HG03575 (cell line): ENCODE results near the gene TPST2.
"Not testable (repeated sequence)": the region's sequence is repeated elsewhere in the genome, so short reads cannot be mapped to it uniquely, and the experiment has no call there.

Experiments used
- ATAC-seq: cut with Tn5 transposase; IDR thresholded peaks from one replicate; pipeline ENCODE4 v1.9.1; 2021; ENCODE audit not compliant: unreplicated experiment, insufficient number of reproducible peaks, low FRiP score; ENCODE audit errors: extremely low read depth

TPST2 gene

DNA sequence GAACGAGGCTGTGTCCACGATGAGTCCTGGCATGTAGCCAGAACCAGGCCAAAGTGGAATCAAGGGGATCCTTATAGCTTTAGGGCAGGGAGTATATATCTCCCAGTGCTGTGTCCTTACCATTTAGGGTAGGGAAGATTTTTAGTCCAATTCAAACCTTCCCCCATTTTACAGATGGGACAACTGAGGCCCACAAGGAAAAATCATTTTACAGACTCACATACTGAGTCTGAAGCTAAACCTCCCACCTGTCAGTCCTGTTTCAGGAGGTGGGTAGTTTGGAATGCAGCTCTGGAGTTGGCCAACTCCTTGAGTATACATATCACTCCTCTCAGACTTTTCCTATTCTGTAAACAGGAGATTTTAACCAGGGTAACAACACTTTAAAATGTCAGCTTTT lies 44.5 kb downstream of the TPST2 start:
- ATAC-seq, result no peak

DNA sequence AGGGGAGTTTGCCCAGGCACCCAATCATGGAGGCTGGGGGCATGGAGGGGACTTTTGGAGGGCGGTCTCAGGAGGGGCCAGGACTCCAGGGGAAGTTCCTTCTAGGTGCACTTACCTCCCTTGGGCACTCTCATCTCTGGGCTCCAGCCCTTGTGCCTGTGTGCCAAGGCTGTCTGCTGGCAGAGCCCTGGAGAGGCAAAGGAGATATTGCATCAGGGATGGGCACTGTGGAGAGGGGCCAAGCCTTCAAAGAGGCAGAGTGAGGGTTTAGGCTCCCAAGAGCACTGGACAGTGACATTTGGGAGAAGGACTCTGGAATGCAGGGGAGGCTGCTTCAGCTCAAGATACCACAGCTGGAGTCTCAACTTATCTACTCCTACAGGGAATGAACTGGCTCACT lies 45.4 kb downstream of the TPST2 start:
- ATAC-seq, result no peak

DNA sequence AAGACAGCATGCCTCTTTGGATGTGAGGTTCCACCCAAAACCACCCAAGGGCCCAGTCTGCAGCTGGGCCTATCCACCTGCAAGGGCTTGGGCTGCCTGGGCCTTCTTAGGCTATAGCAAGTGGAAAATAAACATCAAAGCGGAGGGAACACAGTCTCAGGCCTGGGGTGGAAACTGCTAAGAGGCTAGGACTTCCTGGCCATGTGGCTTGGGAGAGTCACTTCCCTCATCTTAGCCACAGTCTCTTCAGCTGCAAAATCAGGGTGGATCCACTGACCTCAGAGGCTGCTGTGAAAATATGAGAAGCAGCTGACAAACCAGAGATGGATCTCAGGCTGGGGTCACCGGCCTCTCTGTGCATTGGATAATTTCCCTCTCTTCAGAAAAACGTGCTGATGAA lies 47.1 kb downstream of the TPST2 start:
- no peak for ATAC-seq

DNA sequence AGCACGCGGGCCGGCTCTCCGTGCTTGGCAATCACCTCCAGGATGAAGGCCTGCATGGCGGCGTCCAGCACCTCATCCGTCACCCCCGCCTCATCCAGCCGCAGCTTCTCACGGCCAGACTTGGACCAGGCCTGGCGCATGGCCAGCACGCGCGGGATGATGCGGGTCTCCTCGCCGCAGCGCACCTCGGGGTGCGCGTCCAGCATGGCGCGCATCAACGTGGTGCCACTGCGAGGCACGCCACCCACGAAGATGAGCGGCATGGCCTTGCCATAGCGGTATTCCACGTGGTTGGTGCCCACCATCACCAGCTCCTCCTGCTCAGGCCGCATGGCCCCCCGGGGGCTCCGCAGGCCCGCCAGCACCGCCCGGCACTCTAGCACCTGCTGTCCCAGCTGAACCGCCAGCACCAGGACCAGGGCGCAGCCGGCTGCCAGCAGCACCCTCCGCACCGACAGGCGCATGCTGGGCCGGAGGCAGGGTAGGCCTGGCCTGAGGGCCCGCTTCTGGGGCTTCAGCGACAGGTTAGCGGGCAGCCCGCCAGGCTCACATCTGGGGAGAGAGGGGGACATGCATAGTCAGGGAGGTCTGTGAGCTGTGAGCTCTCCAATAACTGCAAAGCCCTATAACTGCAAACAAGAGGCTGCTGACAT lies 48.6 kb downstream of the TPST2 start:
- ATAC-seq, result no peak

DNA sequence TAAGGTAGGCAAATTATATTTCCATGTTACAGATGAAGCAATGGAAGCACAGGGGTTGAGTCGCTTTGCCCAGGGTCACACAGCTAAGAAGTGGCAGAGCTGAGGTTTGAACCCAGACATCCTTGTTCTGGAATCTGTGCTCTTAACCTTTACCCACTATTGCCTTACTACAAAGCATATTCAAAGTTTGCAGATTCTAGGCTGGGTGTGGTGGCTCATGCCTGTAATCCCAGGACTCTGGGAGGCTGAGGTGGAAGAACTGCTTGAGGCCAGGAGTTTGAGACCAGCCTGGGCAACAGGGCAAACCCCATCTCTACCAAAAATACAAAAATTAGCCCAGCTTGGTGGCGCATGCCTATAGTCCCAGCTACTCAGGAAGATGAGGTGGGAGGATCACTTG lies 49.8 kb downstream of the TPST2 start:
- no peak for ATAC-seq

DNA sequence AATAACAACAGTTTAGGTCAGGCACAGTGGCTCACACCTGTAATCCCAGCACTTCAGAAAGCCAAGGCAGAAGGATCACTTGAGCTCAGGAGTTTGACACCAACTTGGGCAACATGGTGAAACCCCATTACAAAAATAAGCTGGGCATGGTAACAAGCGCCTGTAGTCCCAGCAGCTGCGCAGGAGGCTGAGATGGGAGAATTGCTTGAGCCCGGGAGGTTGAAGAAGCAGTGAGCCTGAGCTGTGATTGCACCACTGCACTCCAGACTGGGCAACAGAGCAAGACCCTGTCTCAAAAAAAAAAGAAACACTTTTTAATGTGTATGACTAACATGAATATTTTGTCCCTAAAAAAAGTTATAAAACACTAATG lies 53.2 kb downstream of the TPST2 start:
- ATAC-seq, result no peak

DNA sequence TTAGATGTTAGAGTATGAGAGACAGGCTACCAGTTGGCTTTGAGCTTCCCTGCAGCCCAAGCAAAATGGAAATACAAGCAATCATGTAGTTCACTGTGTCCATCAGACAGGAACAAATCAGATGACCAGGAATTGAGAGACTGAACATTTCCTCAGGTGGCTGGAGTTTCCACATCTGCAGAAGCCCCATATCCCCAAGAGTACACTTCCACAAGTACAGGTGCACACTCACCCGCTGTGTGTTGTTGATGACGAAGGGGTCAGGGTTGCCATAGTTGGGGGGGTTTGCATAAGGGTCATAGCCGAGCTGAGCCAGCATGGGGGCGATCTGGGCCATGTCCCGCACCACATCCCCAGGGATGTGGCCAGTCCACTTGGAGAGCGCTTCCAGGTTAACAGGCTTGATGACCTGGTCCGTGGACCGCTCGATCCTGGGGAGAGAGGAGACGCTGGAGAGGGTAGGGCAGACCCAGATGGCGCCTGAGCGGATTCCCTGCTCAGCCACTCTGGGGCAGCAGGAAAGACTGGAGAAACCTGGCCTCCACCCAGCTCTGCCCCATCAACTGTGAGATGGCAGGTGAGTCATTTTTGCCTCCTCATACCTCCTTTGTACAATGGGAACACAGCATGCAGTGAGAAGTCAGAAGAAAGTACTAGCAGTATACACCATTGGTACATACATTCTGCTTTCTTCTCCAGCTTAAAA lies 53.7 kb downstream of the TPST2 start:
- no peak for ATAC-seq

DNA sequence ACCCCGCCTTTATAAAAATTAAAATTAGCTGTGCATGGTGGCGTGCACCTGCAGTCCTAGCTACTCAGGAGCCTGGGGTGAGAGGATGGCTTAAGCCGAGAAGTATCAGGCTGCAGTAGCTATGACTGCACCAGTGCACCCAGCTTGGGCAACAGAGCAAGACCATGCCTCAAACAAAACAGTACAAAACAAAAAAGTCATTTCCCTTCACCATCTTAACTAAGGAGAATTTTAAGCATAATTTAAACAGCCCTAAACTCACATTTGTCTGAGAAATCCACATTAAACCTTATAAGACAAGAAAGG lies 54.4 kb downstream of the TPST2 start:
- no peak for ATAC-seq

DNA sequence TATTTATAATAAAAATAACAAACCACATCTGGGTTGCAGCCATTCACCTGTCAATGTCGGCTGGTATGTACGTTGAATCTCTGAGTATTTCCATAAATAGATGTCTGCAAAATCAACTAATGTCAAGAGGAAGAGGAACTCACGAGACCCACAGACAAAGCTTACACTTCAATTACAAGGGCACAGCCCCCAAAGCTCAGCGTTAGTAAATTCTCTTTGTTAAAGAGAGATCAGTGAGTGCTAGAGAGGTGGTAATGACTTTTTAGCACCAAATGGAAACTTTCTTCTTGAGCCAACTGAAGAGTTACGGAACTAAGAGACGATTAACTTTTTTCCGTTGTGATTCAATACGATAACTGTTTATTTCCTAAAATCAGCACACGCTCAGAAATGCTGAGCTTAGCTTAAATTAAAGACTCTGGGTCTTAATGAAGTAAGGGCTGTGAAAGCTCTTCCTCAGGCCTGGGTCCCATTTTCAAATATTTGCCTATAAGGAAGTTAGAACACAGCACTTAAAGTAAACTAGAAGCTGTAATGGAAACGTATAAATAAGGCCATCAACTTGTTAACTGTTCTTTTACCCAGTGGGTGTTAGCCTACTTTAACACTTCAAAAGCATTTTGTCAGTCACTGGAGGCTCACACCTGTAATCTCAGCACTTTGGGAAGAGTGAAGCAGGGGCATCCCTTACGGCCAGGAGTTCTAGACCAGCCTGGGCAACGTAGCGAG lies 54.9 kb downstream of the TPST2 start:
- ATAC-seq, result no peak

DNA sequence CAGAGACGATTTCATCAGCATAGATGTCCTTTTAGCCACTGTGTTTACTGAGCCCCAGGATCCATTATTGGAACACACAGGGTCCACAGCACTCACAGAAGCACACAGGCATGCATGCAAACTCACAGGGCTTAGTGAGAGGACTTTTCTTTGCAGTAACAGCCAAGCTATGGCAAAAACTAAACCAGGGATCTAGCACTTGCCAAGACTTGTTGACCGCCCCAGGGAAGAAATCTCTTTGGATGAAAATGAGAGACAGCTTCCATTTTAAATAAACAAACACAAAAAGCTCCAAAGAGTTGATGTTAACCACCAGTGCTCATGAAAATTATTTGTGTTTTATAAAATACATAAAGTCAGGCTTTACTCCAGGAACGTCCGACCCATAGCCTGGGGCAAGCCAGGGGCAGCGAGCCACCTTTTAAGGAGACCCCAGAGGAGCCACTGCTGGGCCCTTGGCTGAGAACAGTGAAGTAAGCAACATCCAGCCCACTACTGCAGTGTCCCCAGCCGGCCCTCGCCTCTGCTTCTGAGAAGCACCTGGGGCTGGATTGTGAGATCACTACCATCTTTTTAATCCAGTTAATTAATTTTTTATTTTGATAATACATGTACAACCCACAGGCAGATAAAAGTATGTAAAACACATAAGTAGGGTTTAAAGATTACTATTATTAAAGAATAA lies 55.6 kb downstream of the TPST2 start:
- ATAC-seq, result no peak

DNA sequence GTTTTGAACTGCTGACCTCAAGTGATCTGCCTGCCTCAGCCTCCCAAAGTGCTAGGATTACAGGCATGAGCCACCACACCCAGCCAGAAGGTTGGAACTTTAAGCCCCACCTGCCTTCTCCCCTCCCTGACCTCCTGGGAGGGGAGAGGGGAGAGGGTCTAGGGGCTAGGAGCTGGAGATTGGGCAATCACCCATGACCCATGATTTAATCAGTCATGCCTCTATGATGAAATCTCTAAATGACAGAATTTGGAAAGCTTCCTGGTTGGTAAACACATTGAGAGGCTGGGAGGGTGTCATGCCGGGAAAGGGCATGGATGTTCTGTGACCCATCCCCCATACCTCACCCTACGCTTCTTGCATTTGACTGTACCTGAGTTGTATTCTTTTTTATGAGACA lies 60.6 kb downstream of the TPST2 start:
- no peak for ATAC-seq

DNA sequence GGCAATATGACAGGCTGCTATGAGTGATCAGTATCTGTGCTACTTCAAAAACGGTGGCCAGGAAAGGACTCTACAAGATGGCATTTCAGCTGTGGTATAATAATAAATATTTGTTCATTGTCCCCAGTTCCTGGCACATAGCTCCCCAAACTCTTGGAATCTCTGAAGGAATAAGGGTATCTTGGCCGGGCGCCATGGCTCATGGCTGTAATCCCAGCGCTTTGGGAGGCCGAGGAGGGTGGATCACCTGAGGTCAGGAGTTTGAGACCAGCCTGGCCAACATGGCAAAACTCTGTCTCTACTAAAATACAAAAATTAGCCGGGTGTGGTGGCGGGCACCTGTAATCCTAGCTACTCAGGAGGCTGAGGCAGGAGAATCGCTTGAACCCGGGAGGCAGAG lies 61.4 kb downstream of the TPST2 start:
- ATAC-seq, result not testable (repeated sequence)

DNA sequence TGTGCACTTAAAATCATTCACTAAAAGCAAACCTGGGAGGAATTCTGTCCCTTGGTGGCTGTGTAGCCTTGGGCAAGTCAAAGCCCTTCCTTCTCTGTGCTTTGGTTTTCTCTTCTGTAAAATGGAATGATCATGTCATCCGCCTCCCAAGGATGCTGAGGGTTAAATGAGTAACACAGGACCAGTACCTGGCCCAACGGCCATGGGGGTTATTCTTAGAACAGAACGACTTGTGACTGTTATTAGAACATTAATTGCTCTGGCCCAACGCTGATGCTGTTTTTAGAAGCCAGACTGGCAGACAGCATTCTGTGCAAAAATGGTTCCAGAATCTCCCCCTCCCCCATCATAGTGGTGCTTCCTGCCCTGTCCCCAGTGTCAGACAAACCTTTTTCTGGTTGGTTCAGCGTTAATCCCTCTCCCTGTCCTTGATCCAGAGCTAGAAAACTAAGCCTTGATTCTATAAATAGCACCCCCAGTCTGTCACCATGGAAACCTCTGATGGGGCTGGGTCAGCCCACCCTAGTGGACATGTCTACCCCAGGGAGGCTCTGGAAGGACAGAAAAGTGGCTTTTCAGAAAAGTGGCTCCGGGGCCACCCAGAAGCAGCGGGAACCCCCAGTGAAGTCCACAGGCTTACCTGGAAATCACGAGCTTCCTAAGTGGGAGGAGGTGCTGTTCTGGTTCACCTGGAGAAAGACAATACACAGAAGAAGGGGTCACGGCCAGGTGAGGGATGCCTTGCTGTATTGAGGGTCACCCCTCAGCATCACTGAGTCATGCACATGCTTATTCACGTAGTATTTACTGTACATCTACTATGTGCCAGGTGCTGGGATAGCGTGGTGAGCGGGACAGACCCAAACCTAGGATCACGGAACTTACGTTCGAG lies 62.1 kb downstream of the TPST2 start:
- no peak for ATAC-seq

DNA sequence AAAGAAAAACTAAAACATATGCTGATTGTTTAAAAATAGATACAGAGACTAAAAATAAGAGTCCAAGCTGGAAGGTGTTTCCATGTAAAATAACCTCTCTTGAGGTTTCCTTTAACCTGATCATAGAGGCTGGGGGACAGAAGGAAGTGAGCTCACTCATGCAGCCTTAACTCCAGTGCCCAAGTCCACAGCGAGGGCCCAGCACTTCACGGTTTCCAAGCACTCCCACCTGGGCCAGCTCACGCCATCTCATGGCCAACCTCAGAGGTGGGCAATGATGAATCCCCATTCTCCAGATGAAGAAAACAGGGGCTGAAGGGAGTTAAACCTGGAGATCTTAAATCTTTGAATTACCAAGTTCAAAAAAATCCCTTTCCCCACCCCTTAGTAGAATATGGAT lies 62.8 kb downstream of the TPST2 start:
- no peak for ATAC-seq

DNA sequence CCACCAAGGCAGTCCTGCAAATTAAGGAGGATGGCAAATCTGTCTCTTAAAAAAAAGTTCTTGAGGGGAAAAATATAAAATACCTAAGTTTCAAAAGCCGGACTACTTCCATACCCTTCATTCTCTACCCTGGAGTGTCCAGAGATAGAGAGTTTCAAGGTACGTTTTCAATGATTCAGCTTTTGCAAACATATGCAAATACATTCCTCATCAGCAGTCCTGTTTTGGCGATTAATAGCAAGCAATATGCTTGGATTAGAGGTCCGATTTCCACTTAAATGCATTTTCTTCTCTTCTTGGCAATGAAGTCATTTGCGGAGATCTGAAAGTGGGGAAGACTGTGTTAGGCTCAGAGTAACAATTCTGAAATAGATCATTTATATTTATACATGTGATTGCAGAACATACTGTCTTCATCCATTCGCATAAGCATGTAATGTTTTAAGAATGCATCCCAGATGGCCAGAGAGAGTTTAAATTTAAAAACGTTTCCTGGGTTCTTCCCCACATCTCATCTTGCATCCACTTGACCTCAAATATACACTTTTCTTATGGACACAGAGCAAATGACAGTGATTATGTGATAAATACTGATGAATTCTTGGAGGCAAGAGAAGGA lies 63.9 kb downstream of the TPST2 start:
- no peak for ATAC-seq

DNA sequence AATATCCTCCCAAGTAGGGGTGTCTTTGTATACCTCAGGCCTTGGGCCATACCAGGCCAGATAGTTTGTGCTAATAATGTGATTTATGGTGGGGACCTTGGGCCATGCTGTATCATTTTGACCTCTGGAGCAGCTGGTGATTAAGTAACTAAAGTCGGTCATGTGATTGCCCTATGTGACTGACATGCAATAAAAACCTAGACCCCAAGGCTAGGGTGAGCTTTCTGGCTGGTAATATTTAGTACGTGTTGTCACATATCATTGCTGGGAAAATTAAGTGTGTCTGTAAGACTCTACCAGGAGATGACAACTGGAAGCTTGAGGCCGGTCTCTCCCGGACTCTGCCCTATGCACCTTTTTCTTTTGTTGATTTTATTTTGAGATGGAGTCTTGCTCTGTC lies 65.1 kb downstream of the TPST2 start:
- ATAC-seq, result no peak

DNA sequence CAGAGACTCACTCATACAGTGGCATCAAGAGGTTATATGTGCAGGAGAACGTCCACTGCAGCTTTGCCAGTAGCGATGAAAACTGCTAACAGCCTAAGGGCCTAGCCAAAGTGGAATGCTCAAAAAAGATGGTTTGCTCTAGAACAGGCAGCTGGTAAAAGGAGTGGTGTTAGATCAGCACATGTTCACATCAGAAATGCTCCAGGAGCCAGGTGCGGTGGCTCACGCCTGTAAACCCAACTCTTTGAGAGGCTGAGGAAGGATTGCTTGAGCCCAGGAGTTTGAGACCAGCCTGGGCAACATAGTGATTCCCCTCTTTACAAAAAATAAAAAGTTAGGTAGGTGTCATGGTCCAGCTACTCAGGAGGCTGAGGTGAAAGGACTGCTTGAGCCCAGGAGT lies 67.3 kb downstream of the TPST2 start:
- ATAC-seq, result no peak

DNA sequence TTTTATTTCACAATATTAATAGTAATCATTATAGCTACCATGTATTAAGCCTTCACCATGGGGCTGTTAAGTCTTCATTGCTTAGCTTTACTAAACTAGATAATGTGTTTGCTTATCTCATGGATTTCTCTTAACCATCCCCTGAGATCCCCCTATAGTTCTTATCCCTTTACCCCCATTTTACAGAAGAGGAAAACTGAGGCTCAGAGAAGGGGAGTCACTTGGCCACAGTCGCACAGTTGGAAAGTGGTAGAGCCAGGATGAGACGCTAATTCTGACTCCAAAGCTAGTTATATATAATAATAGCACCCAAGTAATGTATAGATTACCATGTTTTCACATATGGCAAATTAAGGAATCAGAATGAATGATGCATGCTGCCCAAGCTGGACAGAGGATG lies 67.9 kb downstream of the TPST2 start:
- no peak for ATAC-seq

DNA sequence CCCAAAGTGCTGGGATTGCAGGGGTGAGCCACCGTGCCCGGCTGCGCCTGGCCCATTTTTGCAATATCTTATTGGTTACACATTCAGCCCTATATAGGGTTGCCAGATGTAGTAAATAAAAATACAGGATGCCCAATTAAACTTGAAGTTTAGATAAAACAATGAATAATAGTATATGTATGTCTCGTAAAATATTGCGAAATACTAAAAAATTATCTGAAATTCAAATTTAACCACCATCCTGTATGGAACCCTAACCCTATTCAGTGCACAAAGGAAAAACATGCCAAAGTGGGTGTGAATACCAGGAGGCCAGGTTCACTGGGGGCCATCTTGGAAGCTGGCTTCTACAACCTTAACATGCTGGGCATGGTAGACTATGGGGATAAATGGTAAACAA lies 72.5 kb downstream of the TPST2 start:
- ATAC-seq, result no peak
